HG03097 (cell line): ENCODE results near the gene GJC1.

ENCODE experiments used
- ATAC-seq: cut with Tn5 transposase; IDR thresholded peaks from one replicate; pipeline ENCODE4 v1.9.1; 2021; ENCODE audit not compliant: unreplicated experiment, low FRiP score

GJC1 gene

DNA sequence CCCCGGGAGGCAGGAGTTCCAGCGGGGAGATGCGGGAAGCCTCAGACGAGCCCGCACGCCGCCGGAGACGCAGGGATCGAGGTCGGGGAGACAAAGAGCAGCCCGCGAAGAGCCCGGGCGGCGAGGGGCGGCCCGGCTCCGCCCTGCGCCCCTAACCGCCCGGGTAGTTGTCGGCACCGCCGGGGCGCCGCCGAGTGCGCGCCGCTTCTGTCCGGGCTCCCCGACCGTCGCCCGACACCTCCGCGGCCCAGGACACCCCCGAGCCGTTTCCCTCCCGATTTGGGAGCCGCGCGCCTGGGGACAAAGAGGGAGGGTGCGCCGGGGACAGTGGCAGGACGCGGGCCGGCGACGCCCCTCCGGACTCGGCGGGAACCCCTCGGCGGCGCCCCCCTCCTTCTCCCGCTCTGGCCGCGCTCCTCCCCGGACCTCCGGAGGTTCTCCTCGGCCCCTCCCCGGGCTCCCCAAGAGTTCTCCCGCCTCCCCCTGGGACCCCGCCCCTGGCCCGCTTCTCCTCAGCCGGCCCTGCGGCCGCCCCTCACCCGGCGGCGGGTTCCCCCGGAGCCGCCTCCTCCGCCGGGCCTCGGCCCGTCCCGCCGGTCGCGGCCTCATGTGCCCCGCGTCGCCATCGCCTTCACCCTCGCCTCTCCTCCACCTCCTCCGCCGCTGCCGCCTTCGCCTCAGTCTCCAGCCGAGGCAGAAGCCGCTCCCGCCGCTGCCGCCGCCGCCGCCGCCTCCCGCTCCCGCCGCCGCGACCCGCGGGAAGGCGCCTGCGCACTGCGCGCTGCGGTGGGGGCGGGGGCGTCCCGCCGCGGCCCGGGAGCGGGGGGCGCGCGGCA, at the start of gene GJC1:
Gene GJC1 (minus strand): TSS at position 765 of the 836 bp plus-strand sequence. CDS start 24,470 bp downstream, outside the sequence.
- no peak for ATAC-seq

GRCh38 chr17:44879376-44879775, 49.3 kb upstream of the GJC1 start:
- no peak for ATAC-seq

- no peak for ATAC-seq
These were observed 48.6 kb upstream of the GJC1 start for GRCh38 chr17:44878627-44879221.

DNA sequence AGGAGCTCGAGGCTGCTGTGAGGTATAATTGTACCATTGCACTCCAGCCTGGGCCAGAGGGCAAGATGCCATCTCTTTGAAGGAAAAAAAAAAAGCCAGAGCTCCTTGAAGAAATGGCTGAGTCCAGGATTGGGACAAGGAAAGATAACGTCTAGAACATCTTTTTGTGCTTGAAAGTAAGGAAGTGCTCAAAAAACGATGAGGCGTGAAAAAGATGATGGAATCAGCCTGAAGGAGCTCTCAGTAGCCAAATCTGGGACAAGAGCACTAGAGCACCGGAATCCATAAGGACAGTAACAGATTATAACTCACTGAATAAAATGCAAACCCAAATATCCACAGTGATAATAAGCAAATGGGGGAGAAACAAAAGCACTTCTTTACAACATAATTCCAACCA, 47.0 kb upstream of the GJC1 start:
- ATAC-seq: no peak

- ATAC-seq: no peak
These were observed 45.7 kb upstream of the GJC1 start for GRCh38 chr17:44875761-44876160.

GRCh38 chr17:44872131-44872768, 42.2 kb upstream of the GJC1 start:
- no peak for ATAC-seq

- ATAC-seq: no peak
These were observed 41.5 kb upstream of the GJC1 start for GRCh38 chr17:44871556-44871955.

GRCh38 chr17:44867841-44868240, 37.8 kb upstream of the GJC1 start:
- no peak for ATAC-seq

DNA sequence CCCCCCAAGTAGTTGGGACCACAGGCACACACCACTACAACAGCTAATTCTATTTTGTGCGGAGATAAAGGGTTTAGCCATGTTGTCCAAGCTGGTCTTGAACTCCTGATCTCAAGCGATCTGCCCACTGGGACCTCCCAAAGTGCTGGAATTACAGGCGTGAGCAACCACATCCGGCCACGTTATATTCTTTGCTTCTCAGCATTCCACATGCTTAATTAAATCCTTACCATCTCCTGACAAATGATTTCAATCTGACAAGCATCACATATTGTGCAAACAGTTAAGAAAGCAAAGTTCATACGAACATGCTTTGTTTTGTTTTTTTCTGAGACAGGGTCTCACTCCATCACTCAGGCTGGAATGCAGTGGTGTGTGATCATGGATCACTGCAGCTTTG, 35.8 kb upstream of the GJC1 start:
- ATAC-seq: no peak

DNA sequence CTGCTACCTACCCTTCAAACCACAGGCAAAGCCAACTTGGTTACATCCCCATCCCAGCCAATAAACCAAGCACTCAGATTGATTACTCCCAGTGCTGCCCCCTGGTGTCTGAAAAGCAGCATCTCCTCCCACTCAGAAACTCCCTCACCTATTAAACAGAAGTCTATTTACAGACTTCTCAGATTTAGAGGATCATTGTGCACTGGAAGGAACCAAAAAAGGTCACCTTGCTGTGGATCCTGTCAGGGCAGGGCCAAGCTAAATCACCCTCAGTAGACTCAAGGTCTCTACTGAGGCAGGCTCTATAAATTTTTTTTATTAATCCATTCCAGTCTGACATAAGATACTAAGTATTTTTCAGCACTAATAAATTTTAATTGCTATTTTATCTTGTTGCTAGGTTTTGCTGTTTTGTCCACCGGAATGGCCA, 35.2 kb upstream of the GJC1 start:
- no peak for ATAC-seq

DNA sequence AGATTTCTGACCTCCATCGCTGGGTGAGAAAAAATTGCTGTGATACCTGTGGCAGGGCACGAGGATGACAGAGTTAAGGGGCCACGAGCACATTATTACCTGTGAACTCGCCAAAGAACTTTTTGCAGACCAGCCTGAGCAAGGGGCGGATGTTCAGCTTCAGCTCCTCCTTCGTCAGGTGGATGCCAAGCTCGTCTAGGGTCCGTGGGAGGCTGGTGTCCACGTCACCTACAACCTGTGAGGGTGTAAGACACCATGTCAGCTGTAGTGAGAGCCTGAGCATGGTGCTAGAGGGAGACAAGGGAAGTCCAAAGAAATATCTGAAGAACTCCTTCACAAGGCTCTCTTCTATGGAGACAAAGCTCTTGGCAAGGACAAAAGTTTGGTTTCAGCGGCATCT, 34.7 kb upstream of the GJC1 start:
- ATAC-seq: no peak

DNA sequence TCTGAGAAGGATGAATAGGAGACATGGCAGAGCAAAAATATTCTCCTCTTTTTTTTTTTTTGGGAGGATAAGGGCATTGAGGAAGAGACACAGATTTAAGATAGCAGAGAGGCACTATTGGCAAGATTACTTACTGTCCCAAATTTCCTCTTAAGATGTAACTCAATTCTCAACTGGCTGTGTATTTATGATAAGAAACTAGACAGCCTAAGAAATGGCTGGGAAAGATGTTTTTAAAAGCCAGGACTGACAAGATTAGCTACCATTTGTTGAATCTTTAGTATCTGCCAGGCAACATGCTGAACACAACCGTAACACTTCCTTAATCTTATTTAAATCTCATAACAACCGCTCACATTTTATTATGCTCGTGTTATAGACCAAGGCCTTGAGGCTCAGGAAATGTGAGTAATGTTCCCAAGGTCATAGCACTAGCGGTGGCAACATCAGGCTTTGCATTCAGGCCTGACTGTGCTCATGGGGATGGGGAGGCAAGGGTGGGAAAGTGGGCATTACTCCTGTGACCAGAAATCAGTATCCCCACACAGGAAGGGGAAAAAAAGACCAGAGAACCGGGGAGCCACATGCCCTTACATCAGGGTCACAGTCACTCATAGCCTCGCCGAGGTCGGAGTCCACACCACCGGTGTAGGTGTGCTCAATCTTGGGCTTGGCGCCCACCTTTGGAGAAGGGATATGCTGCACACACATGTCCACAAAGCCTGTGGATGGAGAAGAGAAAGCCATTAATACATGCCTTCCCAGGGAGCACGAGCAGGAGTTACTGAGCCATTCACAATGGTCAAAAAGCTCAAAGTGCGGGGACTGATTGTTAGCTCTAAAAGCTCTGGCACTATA, 33.2 kb upstream of the GJC1 start:
- ATAC-seq: no peak

DNA sequence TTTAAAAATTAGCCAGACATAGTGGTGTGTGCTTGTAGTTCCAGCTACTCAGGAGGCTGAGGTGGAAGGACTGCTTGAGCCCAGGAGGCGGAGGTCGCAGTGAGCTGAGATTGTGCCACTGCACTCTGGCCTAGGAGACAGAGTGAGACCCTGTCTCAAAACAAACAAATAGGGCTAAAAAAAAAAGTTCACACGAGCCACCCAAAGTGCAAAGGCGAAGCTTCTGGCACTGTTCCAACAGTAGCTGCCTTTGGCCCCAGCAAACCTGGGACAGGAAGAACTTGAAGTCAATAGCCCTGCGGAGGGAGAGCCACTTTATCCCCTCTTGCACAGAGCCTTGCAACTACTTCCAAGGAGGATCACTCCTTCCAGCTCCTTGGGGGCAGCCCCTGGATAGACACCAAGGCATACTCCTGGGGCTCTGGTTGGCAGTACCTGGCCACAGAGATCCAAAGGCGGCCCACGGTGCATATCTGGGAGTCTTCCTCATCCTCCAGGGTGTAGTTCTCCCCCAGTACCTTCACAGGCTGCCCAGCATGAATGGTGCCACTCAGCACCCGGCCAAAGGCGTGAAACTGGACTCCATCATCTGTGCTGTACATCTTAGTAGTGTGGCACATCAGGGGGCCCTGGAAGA, 32.3 kb upstream of the GJC1 start:
- no peak for ATAC-seq

- ATAC-seq: no peak
These were observed 29.6 kb upstream of the GJC1 start for GRCh38 chr17:44859701-44860100.

DNA sequence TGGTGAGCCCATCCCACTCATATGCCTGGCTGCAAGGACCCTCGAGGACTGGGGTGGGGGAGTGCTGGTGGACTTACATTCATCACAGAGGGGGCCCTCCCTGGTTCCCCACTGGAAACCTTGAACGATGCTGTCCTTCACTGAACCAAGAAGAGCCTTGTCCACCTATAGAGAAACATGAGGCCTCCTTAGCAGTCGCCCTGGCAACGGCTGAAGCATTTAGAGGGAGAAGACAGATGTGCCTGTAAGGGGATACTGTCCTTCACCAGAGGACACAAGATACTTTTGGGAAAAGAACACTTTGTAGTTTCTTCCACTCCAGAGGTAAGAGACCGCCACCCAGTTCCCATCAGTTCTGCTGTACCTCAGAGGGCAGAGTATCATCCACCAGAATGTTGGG, 24.1 kb upstream of the GJC1 start:
- no peak for ATAC-seq

- no peak for ATAC-seq
These were observed 20.5 kb upstream of the GJC1 start for GRCh38 chr17:44850612-44851011.

GRCh38 chr17:44850025-44850424, 19.9 kb upstream of the GJC1 start:
- ATAC-seq: no peak

DNA sequence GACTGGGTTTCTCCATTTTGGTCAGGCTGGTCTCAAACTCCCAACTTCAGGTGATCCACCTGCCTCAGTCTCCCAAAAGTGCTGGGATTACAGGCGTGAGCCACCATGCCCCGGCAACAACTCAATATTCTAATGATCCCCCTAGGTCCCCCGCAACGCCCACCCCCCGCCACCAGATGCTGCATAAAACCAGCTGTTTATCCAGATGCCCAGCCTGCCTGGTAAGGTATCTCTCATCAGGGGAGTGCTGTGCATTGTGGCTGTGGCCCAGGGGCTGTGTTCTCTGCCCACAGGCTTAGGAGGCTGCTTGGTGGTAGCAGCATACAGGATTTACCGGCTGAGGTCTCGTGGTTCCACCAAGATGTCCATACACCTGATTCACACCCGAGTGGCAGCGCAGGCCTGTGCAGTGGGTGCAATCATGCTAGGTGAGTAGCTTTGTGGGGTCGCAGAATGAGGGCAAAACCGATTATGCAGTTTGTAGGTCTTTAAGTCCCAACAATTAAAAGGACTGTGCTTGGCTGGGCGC, 18.9 kb upstream of the GJC1 start:
- no peak for ATAC-seq

DNA sequence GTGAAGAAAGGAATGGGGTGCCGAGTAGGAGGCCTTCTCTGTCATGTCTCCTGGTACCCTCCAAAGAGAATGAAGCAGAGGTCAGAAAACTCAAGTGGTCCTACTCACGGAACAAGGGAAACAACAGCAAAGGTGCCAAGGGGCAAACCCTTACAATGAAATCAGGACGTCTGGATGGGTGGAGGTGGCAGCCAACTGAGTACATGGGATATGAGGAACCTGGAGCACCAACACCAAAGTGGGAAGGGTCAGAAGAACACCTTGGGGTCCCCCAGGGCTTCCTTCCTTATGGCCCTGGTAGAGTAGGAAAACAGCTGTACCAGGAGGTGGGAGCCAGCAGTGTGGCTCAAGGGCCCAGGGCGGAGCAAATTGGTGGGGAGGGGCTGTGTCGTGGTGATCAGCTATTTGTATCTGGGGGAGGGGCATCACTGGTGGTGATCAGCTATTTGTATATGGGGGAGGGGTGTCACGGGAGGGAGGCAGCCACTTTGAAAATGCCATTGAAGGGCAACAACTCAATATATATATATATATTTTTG, 18.2 kb upstream of the GJC1 start:
- ATAC-seq: no peak

DNA sequence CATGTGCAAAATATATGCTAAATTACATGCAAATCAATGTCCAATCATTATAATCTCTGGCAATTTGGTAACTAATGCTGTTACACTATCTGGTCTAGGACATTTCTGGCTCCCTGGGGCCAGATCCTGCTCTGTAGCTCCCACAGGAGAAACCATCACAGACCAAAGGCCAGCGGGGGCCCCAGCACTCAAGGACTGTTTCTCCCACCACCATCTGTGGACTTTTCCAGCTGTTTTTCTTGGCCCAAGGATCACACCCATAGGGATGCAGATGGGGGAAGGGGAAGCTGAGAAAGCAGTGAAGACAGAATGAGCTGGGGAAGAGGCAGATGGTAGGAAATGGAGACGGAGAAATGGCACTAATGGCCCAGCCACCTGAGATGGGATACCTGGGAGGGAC, 17.5 kb upstream of the GJC1 start, which contains the start of gene HIGD1B:
Gene HIGD1B (plus strand): TSS at position 298 of the 400 bp plus-strand sequence. CDS start 270 bp downstream, outside the sequence.
- no peak for ATAC-seq
